Heart left ventricle (tissue), 16 donors: Measurements from ENCODE around the gene CLASP2. TPM values are rescaled to one million over a fixed set of nuclear protein-coding genes. Genes with fewer than 3 reads are reported as not detected.
"Not testable (repeated sequence)": the region's sequence is repeated elsewhere in the genome, so short reads cannot be mapped to it uniquely, and the experiment has no call there.

Experiments
- ATAC-seq, 4 donors: fragments of 200-7000 bp; cut with Tn5 transposase; one replicate each; pipeline ENCODE4 v1.9.1; 2020 to 2022; ENCODE audit warnings: moderate library complexity in 4 of 4, mild to moderate bottlenecking in 3 of 4, moderate number of reproducible peaks in 1 of 4
- DNase-seq, 5 donors: peaks; one replicate each; pipeline ENCODE4 v3.0.0-alpha.2; 2020
- H3K27ac ChIP-seq, 12 donors: fragments of 200-600 bp; sonication (generic) in 4 of 12; one replicate each; pipeline versions ENCODE4 v1.5.0 to v1.8.0; 2016 to 2022; ENCODE audit warnings: mild to moderate bottlenecking in 2 of 12
- H3K27me3 ChIP-seq, 9 donors: fragments of 200-600 bp; sonication (generic) in 2 of 9; one replicate each; pipeline versions ENCODE4 v1.5.1 to v1.8.0; 2016 to 2022; ENCODE audit warnings: mild to moderate bottlenecking in 3 of 9
- H3K36me3 ChIP-seq, 9 donors: fragments of 200-600 bp; sonication (generic) in 2 of 9; one replicate each; pipeline versions ENCODE4 v1.5.0 to v1.8.0; 2018 to 2022; ENCODE audit warnings: mild to moderate bottlenecking in 2 of 9
- H3K4me1 ChIP-seq, 12 donors: fragments of 200-600 bp; sonication (generic) in 4 of 12; one replicate each; pipeline versions ENCODE4 v1.5.0 to v1.8.0; 2016 to 2022; ENCODE audit warnings: mild to moderate bottlenecking in 3 of 12
- H3K4me3 ChIP-seq, 12 donors: fragments of 200-600 bp; sonication (generic) in 4 of 12; one replicate each; pipeline versions ENCODE4 v1.5.0 to v1.8.0; 2017 to 2022; ENCODE audit warnings: mild to moderate bottlenecking in 9 of 12, moderate library complexity in 4 of 12
- H3K9me3 ChIP-seq, 12 donors: fragments of 200-600 bp; sonication (generic) in 4 of 12; one replicate each; pipeline versions ENCODE4 v1.5.0 to v1.8.0; 2016 to 2022; ENCODE audit warnings: mild to moderate bottlenecking in 1 of 12
- POLR2A ChIP-seq, 2 donors: fragments of 450-650 bp; IDR thresholded peaks; one replicate each; pipeline ENCODE4 v1.6.1; 2017; ENCODE audit warnings: antibody characterized with exemption in 2 of 2, mild to moderate bottlenecking in 2 of 2, moderate library complexity in 2 of 2
- WGBS, 4 donors: extraction: QIAGEN DNeasy Blood & Tissue Kit in 2 of 4; methylation state at CpG; one replicate each; pipeline versions ENCODE4 v1.1.5 to v1.1.7; 2013 to 2018; 5-methylcytosine and 5-hydroxymethylcytosine counted together
- intact Hi-C, 10 donors: fragments of 100-400 bp; cut with DNase I; formaldehyde crosslinking; loops; one replicate each; pipeline versions ENCODE4 v1.11.1 to v1.14.2; 2022
- polyA plus RNA-seq, 2 donors: library from polyadenylated mRNA; stranded (reverse); fragments of 200-250 nt; gene quantifications; one replicate each; pipeline ENCODE4 v1.2.3, GENCODE V29; 2013
- total RNA-seq, 9 donors: library from RNA; depleted of rRNA in 2 of 9; stranded (reverse); fragments of >200 nt in 2 of 9; fragmentation: NEBNext Ultra II Directional in 3 of 9; extraction: Animal tissue kit (Norgen Biotek cat#: 25700) in 3 of 9; gene quantifications; one replicate each; pipeline versions ENCODE4 v1.1.0 to v1.2.4, GENCODE V29; 2016 to 2023
- TF ChIP-seq, protein P1 (sequence below), 12 donors: fragments of 200-600 bp; sonication (generic) in 4 of 12; IDR thresholded peaks; one replicate each; pipeline versions ENCODE4 v1.5.0 to v1.8.0; 2018 to 2022; ENCODE audit warnings: antibody characterized with exemption in 12 of 12, mild to moderate bottlenecking in 5 of 12
- donor health status: ischemic (EF 13 %, LVEDD 7.1; RV severe dilation, severe dysfunction).
- donor health status: healthy with polysubstance abuse.
- donor health status: DM: no; HTN: yes; CAD: no.
- donor health status: DM: no; HTN: no; CAD: no.
- donor health status: ischemic (EF 25% LVEDD 6.9; RV normal size, moderate dysfunction).
- donor health status: ischemic (EF 25% LVEDD 5.7; RV mildly dilated, moderate dysfunction).
- donor health status: healthy.
- donor health status: DM: yes; HTN: yes; CAD: no.
- donor health status: ischemic (EF 35%, LVEDD 5.7; RV mildly dilated, moderate dysfunction).
- donor health status: nonischemic (EF 11% LVEDD 7.7; RV severe dilation, severe dysfunction).
- donor health status: DM: yes; HTN: yes; CAD: no.
- donor health status: PGD.
- donor health status: ischemic (EF 29% LVEDD 5.4; RV normal size, mild dysfunction).
- donor health status: nonischemic (EF 23%, LVEDD 6.1; RV moderate dilation, normal function).

Gene CLASP2
- total and polyA plus RNA-seq, 11 donors = 13.3 to 111 (median 78.2) TPM

- no peaks in the 10 kb centered on the region for H3K36me3 ChIP-seq
- WGBS, 4 donors = 83 to 89% (median 84%) methylated on average over 3 of the region's 3 CpGs
- peaks cover 0 to 4% (median 0%) of the 10 kb centered on the region in 12 donors for H3K9me3 ChIP-seq
- intact Hi-C loops = no loop called here
- H3K4me1 ChIP-seq = no peaks in the 10 kb centered on the region
- H3K4me3 ChIP-seq = no peak overlapping the region
- H3K27ac ChIP-seq = no peak overlapping the region
- ATAC-seq (no peak), DNase-seq (no peak)
- no peak for TF ChIP-seq POLR2A (IDR thresholded peaks at IDR 0.05)
- TF ChIP-seq, protein P1, sequence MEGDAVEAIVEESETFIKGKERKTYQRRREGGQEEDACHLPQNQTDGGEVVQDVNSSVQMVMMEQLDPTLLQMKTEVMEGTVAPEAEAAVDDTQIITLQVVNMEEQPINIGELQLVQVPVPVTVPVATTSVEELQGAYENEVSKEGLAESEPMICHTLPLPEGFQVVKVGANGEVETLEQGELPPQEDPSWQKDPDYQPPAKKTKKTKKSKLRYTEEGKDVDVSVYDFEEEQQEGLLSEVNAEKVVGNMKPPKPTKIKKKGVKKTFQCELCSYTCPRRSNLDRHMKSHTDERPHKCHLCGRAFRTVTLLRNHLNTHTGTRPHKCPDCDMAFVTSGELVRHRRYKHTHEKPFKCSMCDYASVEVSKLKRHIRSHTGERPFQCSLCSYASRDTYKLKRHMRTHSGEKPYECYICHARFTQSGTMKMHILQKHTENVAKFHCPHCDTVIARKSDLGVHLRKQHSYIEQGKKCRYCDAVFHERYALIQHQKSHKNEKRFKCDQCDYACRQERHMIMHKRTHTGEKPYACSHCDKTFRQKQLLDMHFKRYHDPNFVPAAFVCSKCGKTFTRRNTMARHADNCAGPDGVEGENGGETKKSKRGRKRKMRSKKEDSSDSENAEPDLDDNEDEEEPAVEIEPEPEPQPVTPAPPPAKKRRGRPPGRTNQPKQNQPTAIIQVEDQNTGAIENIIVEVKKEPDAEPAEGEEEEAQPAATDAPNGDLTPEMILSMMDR (IDR thresholded peaks at IDR 0.05) = no peak
- H3K27me3 ChIP-seq = no peaks in the 10 kb centered on the region
These were observed 250.3 kb downstream of the CLASP2 start for GRCh38 chr3:33467786-33468185.

- Histone ChIP-seq H3K36me3 (peaks cover 0 to 6% (median 0%) of the 10 kb centered on the region in 9 donors), H3K27ac (no peak overlapping the region), H3K4me3 (no peak overlapping the region), H3K4me1 (no peaks in the 10 kb centered on the region), H3K9me3 (peaks cover 0 to 39% (median 13%) of the 10 kb centered on the region in 12 donors), H3K27me3 (no peaks in the 10 kb centered on the region)
- DNase-seq (no peak), ATAC-seq (no peak)
- intact Hi-C loops = no loop called here
- WGBS, 4 donors = 93 to 96% (median 95%) methylated on average over 2 of the region's 2 CpGs
- no peak for TF ChIP-seq POLR2A (IDR thresholded peaks at IDR 0.05)
- TF ChIP-seq, protein P1 (IDR thresholded peaks at IDR 0.05) = no peak
These were observed 257.0 kb downstream of the CLASP2 start for GRCh38 chr3:33461097-33461496.

- H3K27ac ChIP-seq, ATAC-seq, DNase-seq, H3K4me1 ChIP-seq, intact Hi-C loops, H3K27me3 ChIP-seq, H3K4me3 ChIP-seq, H3K36me3 ChIP-seq: not testable (repeated sequence)
- WGBS, 4 donors = 94 to 97% (median 97%) methylated on average over 4 of the region's 4 CpGs
- peaks cover 0 to 39% (median 13%) of the 10 kb centered on the region in 12 donors for H3K9me3 ChIP-seq
These were observed 258.5 kb downstream of the CLASP2 start for GRCh38 chr3:33459577-33459976.

- WGBS, 4 donors = 73 to 94% (median 92%) methylated on average over 3 of the region's 3 CpGs
These were observed 259.6 kb downstream of the CLASP2 start for GRCh38 chr3:33458446-33458845.

More at GRCh38 chr3:33458446-33458845, 259.6 kb downstream of the CLASP2 start:
- ATAC-seq = no peak
- Histone ChIP-seq H3K27ac (no peak overlapping the region), H3K27me3 (no peaks in the 10 kb centered on the region), H3K9me3 (peaks cover 0 to 39% (median 13%) of the 10 kb centered on the region in 12 donors), H3K36me3 (peaks cover 0 to 6% (median 0%) of the 10 kb centered on the region in 9 donors), H3K4me1 (no peaks in the 10 kb centered on the region), H3K4me3 (no peak overlapping the region)
- DNase-seq = no peak
- intact Hi-C loops = no loop called here
- no peak for TF ChIP-seq POLR2A (IDR thresholded peaks at IDR 0.05)
- TF ChIP-seq, protein P1 (IDR thresholded peaks at IDR 0.05) = no peak
